ENCODE data around the gene CTBS.

- TF ChIP-seq CTCF (optimal IDR thresholded peaks at IDR 0.05 in 1 of 3, IDR thresholded peaks at IDR 0.05 in 1 of 3, conservative IDR thresholded peaks at IDR 0.05 in 1 of 3; ENCODE audit: extremely low read depth in 1 of 3, insufficient read depth in 2 of 3, low read length in 3 of 3) (no peak), EZH2 (IDR thresholded peaks at IDR 0.05; ENCODE audit: low read length) (no peak)
Measured at GRCh38 chr1:84571150-84571535, 3.1 kb downstream of the CTBS start.
